ENCODE data around the gene LMBR1L. TPM values are rescaled to one million over a fixed set of nuclear protein-coding genes. Genes with fewer than 3 reads are reported as not detected.

Gene LMBR1L
- total RNA-seq, 4 donors from 2014 or later: 25.6 to 94.2 (median 54.5) TPM

DNA sequence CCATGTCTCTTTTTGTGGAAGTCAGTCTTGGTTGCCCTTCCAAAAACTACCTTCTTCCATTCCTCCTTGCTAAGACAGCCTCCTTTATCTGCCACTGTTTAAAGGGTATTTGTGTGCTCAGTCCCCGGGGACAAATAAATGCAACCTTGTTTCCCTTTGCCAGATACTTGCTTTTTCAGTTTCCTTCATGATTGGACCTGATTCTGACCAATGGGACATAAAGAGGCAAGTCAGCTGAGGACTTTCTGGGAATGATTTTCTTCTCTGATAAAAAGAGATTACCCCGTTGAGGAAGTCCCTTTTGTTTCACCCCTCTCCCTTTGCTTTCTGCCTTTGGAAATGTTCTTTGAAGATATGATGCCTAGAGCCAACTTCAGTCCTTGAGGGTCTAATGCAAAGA, 27.9 kb upstream of the LMBR1L start:
- TF ChIP-seq, protein P1, sequence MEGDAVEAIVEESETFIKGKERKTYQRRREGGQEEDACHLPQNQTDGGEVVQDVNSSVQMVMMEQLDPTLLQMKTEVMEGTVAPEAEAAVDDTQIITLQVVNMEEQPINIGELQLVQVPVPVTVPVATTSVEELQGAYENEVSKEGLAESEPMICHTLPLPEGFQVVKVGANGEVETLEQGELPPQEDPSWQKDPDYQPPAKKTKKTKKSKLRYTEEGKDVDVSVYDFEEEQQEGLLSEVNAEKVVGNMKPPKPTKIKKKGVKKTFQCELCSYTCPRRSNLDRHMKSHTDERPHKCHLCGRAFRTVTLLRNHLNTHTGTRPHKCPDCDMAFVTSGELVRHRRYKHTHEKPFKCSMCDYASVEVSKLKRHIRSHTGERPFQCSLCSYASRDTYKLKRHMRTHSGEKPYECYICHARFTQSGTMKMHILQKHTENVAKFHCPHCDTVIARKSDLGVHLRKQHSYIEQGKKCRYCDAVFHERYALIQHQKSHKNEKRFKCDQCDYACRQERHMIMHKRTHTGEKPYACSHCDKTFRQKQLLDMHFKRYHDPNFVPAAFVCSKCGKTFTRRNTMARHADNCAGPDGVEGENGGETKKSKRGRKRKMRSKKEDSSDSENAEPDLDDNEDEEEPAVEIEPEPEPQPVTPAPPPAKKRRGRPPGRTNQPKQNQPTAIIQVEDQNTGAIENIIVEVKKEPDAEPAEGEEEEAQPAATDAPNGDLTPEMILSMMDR (IDR thresholded peaks at IDR 0.05; ENCODE audit: low read depth): no peak

DNA sequence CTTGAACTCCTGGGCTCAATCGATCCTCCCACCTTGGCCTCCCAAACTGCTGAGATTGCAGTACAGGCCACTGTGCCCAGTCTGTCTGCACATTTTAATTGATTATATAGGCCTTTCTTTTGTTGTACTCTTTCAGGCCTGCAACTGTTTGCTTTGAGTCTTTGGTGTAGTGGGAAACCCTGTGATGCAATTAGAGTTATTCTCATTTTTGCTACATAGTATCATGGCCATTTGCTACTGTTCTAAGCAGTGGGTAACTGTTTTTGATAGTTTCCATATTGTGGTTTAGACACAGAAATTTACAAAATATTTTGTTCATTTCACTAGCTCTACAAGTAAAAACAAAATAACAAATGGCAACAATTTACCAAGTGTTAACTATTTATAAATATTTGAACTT, 26.8 kb upstream of the LMBR1L start:
- TF ChIP-seq, protein P1 (IDR thresholded peaks at IDR 0.05; ENCODE audit: low read depth): no peak

DNA sequence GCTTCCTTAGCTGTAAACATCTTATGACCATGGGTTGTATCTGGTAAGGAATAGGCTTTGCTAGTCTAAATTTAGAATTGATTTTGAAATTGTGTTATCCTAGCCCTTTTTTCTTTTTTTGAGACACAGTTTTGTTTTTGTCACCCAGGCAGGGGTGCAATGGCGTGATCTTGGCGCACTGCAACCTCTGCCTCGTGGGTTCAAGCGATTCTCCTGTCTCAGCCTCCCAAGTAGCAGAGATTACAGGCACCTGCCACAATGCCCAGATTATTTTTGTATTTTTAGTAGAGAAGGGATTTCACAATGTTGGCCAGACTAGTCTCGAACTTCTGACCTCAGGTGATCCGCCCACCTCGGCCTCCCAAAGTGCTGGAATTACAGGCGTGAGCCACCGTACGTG, 22.9 kb upstream of the LMBR1L start:
- TF ChIP-seq, protein P1 (IDR thresholded peaks at IDR 0.05; ENCODE audit: low read depth): no peak

DNA sequence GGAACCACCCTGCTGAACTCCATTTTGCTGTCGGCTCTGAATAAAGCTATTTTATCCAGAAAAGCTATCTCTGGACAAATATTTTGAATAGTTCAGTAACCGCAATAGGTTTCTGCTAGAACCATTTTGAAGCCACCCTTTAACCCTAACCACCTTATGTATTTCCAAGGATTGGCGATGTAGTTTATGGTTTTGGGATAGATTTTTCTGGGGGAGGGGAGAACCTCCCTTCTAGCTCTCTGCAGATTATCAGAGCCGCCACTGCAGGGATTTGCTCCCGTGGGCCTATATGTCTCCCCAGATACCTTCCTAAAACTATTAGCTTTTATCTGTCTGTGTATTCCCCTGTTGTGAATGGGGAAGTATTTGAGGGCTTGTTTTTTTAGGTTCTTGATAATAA, 22.4 kb upstream of the LMBR1L start:
- TF ChIP-seq, protein P1 (IDR thresholded peaks at IDR 0.05; ENCODE audit: low read depth): no peak

DNA sequence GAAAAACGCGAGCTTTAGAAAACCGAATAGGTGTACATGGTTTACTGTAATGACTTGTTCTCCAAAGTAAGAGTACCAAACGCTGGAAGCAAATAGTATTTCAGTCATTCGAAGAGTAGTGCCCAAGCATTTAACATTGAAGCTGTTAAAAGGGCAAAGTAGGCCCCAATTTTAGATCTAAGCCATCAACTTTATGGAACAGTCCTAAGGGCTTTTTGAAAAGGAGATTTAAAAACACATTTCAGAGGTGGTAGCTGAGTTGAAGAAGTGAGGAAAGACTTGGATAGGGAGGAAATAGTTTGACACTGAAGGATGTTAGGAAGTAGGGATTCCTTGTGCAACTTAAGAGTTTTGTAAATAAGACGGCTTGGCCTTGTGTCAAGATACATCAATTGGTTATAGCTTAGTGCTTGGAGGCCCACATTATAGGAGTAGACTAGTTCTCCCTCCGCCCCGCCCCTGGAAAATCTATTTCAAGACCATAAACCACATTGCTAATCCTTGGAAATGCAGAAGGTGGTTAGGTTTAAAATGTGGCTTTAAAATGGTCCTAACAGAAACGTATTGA, 21.3 kb upstream of the LMBR1L start:
- TF ChIP-seq, protein P1 (IDR thresholded peaks at IDR 0.05; ENCODE audit: low read depth): no peak

DNA sequence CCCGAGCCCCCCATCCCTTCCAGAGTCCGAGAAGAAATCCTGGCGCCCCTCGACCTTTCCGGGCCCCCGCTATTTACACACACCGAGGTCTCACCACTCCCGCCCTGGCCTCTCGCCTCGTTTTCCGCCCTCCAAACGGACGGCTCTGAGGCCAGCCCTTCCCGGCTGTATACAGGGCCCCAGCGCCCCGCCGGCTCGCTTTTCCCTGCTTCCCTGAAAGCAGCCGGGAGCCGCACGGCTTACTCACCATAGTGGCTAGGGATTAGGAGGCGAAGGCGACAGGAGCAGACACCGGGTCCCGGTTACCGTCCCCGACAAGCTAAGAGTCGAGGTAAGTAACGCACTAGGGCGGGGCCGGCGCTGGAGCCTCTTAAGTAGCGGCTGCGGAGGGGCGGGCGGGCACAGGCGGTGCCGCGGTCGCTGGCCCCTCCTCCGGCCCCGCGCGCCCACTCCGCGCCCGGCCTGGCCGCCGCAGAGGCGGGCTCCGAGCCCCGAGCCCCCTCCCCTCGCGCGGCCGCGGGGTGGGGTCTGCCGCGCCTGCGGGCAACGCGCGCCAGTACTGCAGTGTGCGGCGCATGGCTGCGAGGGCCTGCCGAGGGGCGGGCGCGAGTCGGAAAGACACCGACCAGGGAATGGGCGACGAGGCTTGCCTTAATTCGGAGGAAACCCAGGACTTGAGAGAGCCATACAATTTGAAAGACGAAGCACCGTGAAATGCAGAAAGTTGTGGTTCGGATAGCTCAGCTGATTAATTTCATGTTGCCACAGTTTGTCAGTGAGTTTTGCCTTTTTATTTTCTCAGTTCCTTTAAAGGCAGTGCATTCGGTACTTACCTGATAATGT, 20.6 kb upstream of the LMBR1L start, which contains the start of gene TUBA1B:
Gene TUBA1B, minus strand, starts transcription at position 345 of the 843 bp plus-strand sequence. Its CDS starts 95 bp downstream, at position 250.
- TF ChIP-seq, protein P1 (IDR thresholded peaks at IDR 0.05; ENCODE audit: low read depth): no peak

Measured in subcutaneous adipose tissue (tissue), 4 donors.